Mesodermal cell (in vitro differentiated cells): ENCODE results near the gene TAF6.
A peak's percentile ranks its signal among the peaks of the same experiment; 100 is the strongest.

Experiments
- H3K27ac ChIP-seq: 2 replicates; pipeline ENCODE4 v1.7.0; 2013; ENCODE audit warnings: mild to moderate bottlenecking, low read depth, low read length, moderate library complexity; ENCODE audit not compliant: severe bottlenecking
- H3K36me3 ChIP-seq: 2 replicates; pipeline ENCODE4 v1.7.1; 2013; ENCODE audit warnings: mild to moderate bottlenecking, low read length, moderate library complexity; ENCODE audit not compliant: control insufficient read depth, insufficient read depth
- H3K4me1 ChIP-seq: one replicate; pipeline ENCODE4 v1.7.1; 2013; ENCODE audit warnings: mild to moderate bottlenecking, low read length; ENCODE audit not compliant: insufficient read depth, control insufficient read depth, poor library complexity, severe bottlenecking
- H3K4me3 ChIP-seq: 2 replicates; pipeline ENCODE4 v1.7.0; 2013; ENCODE audit warnings: low read length, control low read depth, mild to moderate bottlenecking; ENCODE audit not compliant: insufficient read depth, poor library complexity, severe bottlenecking; ENCODE audit errors: extremely low read depth
- H3K9me3 ChIP-seq: 2 replicates; pipeline ENCODE4 v1.7.1; 2013; ENCODE audit warnings: mild to moderate bottlenecking, low read length, moderate library complexity; ENCODE audit not compliant: control insufficient read depth
- WGBS, 2 experiments: methylation state at CpG; one replicate each; pipeline ENCODE4 v1.1.5; 2013; ENCODE audit warnings: missing lambda C conversion rate in 2 of 2; ENCODE audit not compliant: insufficient coverage in 2 of 2; 5-methylcytosine and 5-hydroxymethylcytosine counted together

Gene TAF6

DNA sequence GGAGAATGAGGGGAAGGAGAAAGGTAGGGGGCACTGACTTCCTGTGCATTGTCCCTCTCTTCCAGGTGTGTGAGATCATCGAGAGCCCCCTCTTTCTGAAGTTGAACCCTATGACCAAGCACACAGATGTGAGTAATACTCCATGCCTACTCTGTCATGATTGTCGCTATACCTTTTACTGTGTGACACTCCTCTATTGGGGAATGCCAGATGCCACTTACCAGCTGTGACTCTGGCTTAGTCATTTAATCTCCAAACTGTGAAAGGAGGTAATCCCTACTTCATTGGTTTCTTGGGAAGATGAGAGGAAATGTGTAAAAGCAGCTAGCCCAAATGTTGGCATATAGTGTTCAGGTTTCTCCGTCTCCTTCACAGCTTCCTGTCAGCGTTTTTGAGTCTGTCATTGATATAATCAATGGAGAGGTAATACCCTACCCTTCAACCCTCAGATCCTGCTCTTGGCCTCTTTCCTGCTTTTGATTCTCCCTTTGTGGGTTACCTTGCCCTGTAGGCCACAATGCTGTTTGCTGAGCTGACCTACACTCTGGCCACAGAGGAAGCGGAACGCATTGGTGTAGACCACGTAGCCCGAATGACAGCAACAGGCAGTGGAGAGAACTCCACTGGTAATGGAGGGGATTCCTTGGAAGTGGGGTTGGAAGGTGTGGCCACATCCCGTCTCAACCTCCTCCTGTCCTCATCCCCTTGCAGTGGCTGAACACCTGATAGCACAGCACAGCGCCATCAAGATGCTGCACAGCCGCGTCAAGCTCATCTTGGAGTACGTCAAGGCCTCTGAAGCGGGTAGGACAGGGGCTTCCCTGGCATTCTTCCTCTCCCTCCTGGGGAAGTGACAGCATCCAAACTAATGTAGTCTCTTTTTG is 28.4 kb downstream of the TAF6 start:
- Histone ChIP-seq H3K9me3 (no peaks in the 10 kb centered on the region), H3K36me3 (peaks cover 61% of the 10 kb centered on the region), H3K4me3 (no peak overlapping the region), H3K27ac (peak overlapping the region; percentile 50), H3K4me1 (peaks cover 47% of the 10 kb centered on the region)
- WGBS, 2 experiments = 97 to 98% methylated on average over 6 to 11 of the region's 14 CpGs

GRCh38 chr7:100089458-100090196 is 29.5 kb downstream of the TAF6 start:
- Histone ChIP-seq H3K4me1 (peaks cover 41% of the 10 kb centered on the region), H3K36me3 (peaks cover 49% of the 10 kb centered on the region), H3K4me3 (peak overlapping the region; percentile 71), H3K27ac (peak overlapping the region; percentile 98), H3K9me3 (no peaks in the 10 kb centered on the region)
- WGBS, 2 experiments = 44 to 48% methylated on average over 5 to 6 of the region's 7 CpGs

GRCh38 chr7:100088621-100089457 is 30.3 kb downstream of the TAF6 start, which contains the start of gene COPS6:
COPS6 (plus strand) TSS chr7:100088969; CDS start chr7:100088991, 22 bp downstream.
- H3K4me3 ChIP-seq = peak within 1 kb of the TSS; percentile 71
- no peaks in the 10 kb centered on the region for H3K9me3 ChIP-seq
- H3K27ac ChIP-seq = peak within 1 kb of the TSS; percentile 98
- H3K4me1 ChIP-seq = peaks cover 34% of the 10 kb centered on the region
- H3K36me3 ChIP-seq = peaks cover 41% of the 10 kb centered on the region
- WGBS, 2 experiments = 1% methylated on average over 38 to 50 of the region's 68 CpGs

GRCh38 chr7:100088095-100088620 is 31.0 kb downstream of the TAF6 start:
- Histone ChIP-seq H3K4me1 (peaks cover 28% of the 10 kb centered on the region), H3K27ac (peak overlapping the region; percentile 98), H3K9me3 (no peaks in the 10 kb centered on the region), H3K36me3 (peaks cover 35% of the 10 kb centered on the region), H3K4me3 (peak overlapping the region; percentile 71)
- WGBS, 2 experiments = 88% methylated on average over 6 of the region's 11 CpGs

DNA sequence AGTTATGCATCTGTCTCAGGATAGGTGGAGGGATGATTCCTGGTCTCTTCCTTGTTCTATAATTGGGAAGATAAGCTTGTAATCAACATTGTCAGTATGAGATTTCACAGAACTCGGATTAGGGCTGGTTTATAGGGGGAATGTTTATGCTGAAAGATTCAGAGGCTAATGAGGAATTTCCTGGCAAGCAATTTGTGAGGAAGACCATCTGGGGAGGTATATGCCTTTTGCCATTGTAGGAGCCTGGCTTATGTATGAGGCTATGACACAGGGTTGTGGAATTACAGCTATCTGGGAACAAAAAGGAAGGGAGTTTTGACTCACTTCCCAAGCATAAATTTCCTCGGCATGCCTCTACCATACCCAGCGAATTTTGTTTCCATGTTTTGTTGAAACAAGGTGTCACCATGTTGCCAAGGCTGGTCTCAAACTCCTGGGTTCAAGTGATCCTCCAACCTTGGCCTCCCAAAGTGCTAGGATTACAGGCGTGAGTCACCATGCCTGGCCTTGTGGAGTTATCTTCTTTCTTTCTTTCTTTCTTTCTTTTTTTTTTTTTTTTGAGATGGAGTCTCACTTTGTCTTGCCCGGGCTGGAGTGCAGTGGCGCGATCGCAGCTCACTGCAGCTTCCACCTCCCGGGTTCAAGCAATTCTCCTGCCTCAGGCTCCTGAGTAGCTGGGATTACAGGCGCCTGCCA is 32.0 kb downstream of the TAF6 start:
- Histone ChIP-seq H3K4me3 (no peak overlapping the region), H3K9me3 (no peaks in the 10 kb centered on the region), H3K36me3 (peaks cover 25% of the 10 kb centered on the region), H3K4me1 (peaks cover 24% of the 10 kb centered on the region), H3K27ac (peak overlapping the region; percentile 98)
- WGBS, 2 experiments = 74 to 78% methylated on average over 8 to 9 of the region's 10 CpGs

DNA sequence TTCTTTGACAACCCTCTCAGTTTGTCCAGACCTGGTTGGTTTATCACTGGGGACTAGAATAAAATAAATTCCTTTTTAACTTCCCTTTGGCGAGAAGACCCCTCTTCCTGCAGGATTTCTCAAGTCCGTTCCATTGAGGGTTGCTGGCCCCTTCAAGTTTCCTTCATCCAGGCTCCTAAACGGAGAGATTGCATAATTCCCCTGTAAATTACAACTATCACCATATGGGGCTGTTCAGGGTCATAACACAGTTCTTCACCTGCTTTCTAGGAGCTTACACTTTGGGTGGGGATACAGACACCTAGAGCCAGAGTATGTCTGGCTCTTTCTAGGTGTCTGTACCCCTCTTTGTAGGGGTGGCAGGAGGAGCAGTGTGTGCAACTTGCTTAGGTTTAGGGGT is 33.6 kb downstream of the TAF6 start:
- WGBS, 2 experiments = 80% methylated on average over 3 of the region's 3 CpGs; no CpG with 5 or more reads in 1 of the 2 experiments
- Histone ChIP-seq H3K9me3 (no peaks in the 10 kb centered on the region), H3K4me1 (peaks cover 24% of the 10 kb centered on the region), H3K27ac (no peak overlapping the region), H3K4me3 (no peak overlapping the region), H3K36me3 (peaks cover 8% of the 10 kb centered on the region)

- Histone ChIP-seq H3K27ac (peak overlapping the region; percentile 86), H3K4me1 (peaks cover 24% of the 10 kb centered on the region), H3K36me3 (peaks cover 25% of the 10 kb centered on the region), H3K9me3 (no peaks in the 10 kb centered on the region), H3K4me3 (no peak overlapping the region)
- 74% methylated on average over 4 of the region's 4 CpGs; no CpG with 5 or more reads in 1 of the 2 experiments for WGBS, 2 experiments
These were observed 36.2 kb downstream of the TAF6 start for GRCh38 chr7:100082978-100083377.

DNA sequence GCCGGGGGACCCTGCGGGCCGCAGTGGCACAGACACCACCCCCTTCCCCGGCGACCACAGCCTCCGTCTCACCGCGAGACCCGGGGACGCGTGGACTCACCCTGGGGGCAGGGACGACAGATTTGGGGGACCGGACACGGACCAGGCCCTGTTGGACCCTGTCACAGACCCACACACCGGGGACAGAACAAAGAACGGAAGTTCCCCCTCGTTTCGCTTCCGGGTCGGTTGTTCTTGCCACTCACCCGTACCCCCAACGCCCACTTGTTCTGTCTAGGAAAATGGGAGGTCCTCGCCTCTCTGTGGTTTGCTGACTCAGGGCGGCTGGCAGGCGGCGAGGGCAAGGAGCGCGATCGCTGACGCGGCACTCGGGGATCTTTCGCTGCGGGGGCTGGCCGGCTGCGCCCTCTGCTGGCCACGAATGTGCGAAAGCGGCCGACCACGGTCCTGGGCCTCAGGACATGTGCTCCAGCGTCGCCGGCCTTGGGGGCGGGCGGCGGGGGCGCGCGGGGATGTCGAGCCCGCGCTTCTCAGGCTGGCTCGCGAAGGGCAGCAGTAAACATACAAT is 37.5 kb downstream of the TAF6 start, which contains the start of gene ZNF3:
Gene ZNF3 (minus strand): TSS at position 189 of the 568 bp plus-strand sequence. CDS start 4,366 bp downstream, outside the sequence.
- peaks cover 1% of the 10 kb centered on the region for H3K9me3 ChIP-seq
- peak within 1 kb of the TSS; percentile 94 for H3K27ac ChIP-seq
- H3K4me3 ChIP-seq = peak within 1 kb of the TSS; percentile 97
- peaks cover 38% of the 10 kb centered on the region for H3K36me3 ChIP-seq
- peaks cover 15% of the 10 kb centered on the region for H3K4me1 ChIP-seq
- 0% methylated on average over 34 to 37 of the region's 55 CpGs for whole genome bisulfite sequencing, 2 experiments

DNA sequence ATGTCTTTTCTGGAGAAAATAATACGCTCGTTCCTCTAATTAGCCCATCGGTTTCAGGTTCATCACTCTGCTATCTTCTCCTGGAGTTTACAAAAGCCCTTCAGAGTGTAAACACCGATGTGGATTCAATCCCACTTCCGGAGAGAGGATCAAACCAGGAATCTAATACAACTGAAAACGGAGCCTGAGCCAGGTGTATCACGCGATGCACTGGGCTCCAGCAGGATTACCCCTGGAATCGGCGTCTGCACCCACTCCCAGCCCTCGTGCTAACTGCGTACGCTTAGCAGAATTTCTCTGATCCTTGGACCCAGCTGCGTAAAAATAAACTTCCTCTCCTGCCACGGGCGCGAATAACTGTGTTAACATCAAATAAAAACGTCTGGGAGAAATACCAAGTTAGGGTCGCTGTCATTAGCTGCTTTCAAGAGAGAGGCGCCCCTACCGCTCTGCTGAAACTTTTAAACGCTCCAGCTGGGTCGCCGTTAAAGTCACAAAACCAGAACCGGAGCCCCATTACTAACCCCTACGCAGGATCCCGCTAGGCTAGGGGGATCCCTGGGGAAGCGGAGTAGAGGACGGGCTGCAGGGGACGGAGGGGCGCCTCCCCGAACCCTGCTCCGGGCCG is 38.1 kb downstream of the TAF6 start:
- 1% methylated on average over 25 to 31 of the region's 34 CpGs for WGBS, 2 experiments
- peak overlapping the region; percentile 94 for H3K27ac ChIP-seq
- peak overlapping the region; percentile 97 for H3K4me3 ChIP-seq
- peaks cover 9% of the 10 kb centered on the region for H3K4me1 ChIP-seq
- H3K36me3 ChIP-seq = peaks cover 44% of the 10 kb centered on the region
- peaks cover 3% of the 10 kb centered on the region for H3K9me3 ChIP-seq
